ENCODE measurements around the gene NKAIN2.

NKAIN2 gene

DNA sequence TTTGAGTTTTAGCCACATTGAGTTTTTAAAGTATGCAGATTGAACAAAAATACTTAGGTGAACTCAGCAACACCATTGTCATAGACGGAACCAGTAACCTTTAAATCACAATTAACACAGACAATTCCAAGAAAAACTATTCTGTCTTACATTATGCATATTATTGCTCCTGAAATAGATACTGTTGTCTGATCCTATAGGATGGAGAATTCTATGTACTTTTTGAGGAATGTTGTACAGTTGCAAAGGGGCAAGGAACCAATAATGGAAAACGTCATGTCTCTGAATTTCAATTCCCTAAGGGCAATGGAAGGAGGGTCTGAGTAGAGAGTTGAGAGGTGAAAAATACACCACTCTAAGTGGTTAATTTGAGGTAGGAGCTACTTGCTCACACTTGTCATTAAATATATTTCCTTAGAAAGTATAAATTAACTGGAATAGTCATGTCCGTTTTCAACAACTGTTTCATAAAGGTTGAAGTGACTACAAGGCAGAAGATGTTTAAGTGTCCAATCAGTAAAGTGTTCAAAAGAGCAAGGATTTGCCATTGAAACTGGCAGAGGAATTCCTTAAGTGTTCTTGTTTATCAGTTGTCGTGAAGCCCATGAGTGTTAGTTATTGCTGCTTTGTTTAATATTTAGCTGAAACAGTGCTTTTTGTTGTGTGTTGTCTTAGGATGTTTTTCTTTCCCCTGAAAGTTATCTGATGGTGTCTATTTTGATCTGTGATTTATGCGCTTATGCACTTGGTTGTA, 1.3 kb downstream of the NKAIN2 start:
- H3K4me3 ChIP-seq (ENCODE audit: control insufficient read depth, low read depth, low read length) = no peak overlapping the region
- DNase-seq (ENCODE audit: low read depth) = no peak
- TF ChIP-seq CTCF (conservative IDR thresholded peaks at IDR 0.05; ENCODE audit: control insufficient read depth, insufficient read depth, low read depth, low read length) = no peak

- H3K4me3 ChIP-seq (ENCODE audit: control insufficient read depth, low read depth, low read length) = no peak overlapping the region
- DNase-seq (ENCODE audit: low read depth) = no peak
- TF ChIP-seq CTCF (conservative IDR thresholded peaks at IDR 0.05; ENCODE audit: control insufficient read depth, insufficient read depth, low read depth, low read length) = no peak
Observed at GRCh38 chr6:123805921-123806320, 2.3 kb downstream of the NKAIN2 start.

DNA sequence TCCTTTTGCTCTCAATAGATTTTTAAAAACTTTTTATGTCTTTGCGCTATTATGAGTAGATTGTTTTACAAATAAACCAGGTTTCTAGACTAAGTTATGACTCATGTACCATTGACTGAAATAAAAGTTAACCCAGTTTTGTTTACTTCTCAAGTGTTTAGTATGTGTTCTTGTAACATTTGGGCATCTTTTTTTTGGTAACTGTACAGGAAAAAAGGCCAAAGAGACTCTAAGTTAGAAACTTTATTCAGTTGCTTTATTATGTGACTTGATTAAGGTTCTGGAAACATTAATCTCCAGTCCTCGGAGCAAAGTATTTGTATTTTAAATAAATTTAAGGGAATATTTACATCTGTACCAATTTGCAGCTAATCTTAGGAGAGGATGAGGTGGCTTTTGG, 2.9 kb downstream of the NKAIN2 start:
- DNase-seq (ENCODE audit: low read depth) = no peak
- H3K4me3 ChIP-seq (ENCODE audit: control insufficient read depth, low read depth, low read length) = no peak overlapping the region
- TF ChIP-seq CTCF (conservative IDR thresholded peaks at IDR 0.05; ENCODE audit: control insufficient read depth, insufficient read depth, low read depth, low read length) = no peak

DNA sequence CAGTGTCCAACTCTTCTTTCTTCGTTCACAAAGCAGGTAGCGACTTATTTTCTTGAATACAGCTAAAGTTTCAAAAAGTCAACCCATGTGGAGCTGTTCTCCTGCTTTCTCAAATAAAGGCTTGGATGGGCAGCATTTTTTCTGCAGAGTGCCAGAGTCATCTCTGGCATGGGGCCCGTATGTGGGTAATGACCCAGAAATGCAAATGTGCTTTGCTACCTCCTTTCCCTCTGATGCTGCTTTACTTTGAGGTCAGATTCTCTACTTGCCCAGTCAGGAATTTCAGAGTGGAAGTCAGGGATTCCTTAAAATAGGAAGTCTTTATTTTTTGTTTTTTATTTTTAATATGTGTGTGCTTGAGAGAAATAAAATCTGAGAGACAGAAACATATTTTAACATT, 4.9 kb downstream of the NKAIN2 start:
- DNase-seq (ENCODE audit: low read depth) = no peak
- TF ChIP-seq CTCF (conservative IDR thresholded peaks at IDR 0.05; ENCODE audit: control insufficient read depth, insufficient read depth, low read depth, low read length) = no peak
- H3K4me3 ChIP-seq (ENCODE audit: control insufficient read depth, low read depth, low read length) = no peak overlapping the region

DNA sequence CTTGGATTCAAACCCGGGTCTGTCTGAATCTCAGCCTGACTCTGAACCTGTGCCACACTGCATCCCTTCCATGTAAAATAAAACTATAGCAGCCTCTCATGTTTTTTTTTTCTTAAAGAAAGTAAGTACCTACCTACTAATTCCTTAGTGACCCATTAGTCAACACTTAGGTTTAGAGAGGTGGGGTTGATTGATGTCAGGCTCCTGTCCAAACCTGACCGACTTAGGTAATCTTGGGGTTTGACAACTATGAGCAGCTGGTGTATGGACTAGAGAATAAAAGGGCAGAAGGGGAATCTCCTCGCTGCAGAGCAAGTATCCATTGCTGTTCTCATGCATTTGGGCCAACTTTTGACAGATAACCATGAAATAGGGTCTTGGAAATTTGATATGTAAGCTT, 6.5 kb downstream of the NKAIN2 start:
- H3K4me3 ChIP-seq (ENCODE audit: control insufficient read depth, low read depth, low read length) = no peak overlapping the region
- no peak for TF ChIP-seq CTCF (conservative IDR thresholded peaks at IDR 0.05; ENCODE audit: control insufficient read depth, insufficient read depth, low read depth, low read length)
- no peak for DNase-seq (ENCODE audit: low read depth)

DNA sequence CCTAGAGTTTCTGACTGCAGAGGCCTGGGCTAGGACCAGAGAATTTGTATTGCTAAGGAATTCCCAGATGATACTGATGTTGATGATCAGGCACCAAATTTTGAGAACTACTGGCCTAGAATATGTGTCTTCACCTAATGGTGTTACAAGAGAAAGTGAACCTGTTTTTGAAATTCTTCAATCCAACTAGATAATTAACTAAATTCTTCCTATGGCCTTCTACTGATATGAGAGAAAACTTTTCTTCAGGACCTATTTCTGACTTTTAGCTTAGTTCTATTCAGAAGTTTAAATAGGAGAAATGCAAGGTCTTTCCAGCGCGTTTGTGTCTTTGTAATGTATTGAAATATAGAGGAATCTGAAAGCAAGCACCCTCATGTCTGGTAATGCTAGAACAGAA, 7.3 kb downstream of the NKAIN2 start:
- no peak for DNase-seq (ENCODE audit: low read depth)
- TF ChIP-seq CTCF (conservative IDR thresholded peaks at IDR 0.05; ENCODE audit: control insufficient read depth, insufficient read depth, low read depth, low read length) = no peak
- no peak overlapping the region for H3K4me3 ChIP-seq (ENCODE audit: control insufficient read depth, low read depth, low read length)

GRCh38 chr6:123811378-123811777, 7.7 kb downstream of the NKAIN2 start:
- H3K4me3 ChIP-seq (ENCODE audit: control insufficient read depth, low read depth, low read length) = no peak overlapping the region
- no peak for DNase-seq (ENCODE audit: low read depth)
- TF ChIP-seq CTCF (conservative IDR thresholded peaks at IDR 0.05; ENCODE audit: control insufficient read depth, insufficient read depth, low read depth, low read length) = no peak

Measured in fibroblast of mammary gland (primary cell).